CD4-positive, alpha-beta T cell (primary cell): Measurements from ENCODE around the gene HES5. TPM values are rescaled to one million over a fixed set of nuclear protein-coding genes. Genes with fewer than 3 reads are reported as not detected.

Experiments used
- ATAC-seq: fragments of 200-7000 bp; cut with Tn5 transposase; one replicate; pipeline ENCODE4 v1.10.0; 2022; ENCODE audit warnings: mild to moderate bottlenecking; ENCODE audit not compliant: poor library complexity
- CTCF ChIA-PET: fragments of 350-600 bp; sonication (Branson Sonifier 250); formaldehyde crosslinking; loops from one replicate; lab custom pipeline; 2021; ENCODE audit warnings: antibody characterized with exemption, inconsistent platforms; lab: Charles Lee
- POLR2A ChIA-PET: fragments of 350-600 bp; sonication (Branson Sonifier 250); formaldehyde crosslinking; loops from one replicate; lab custom pipeline; 2021; ENCODE audit warnings: antibody characterized with exemption, inconsistent platforms; lab: Charles Lee
- DNase-seq, 14 experiments: peaks; one replicate each; pipeline ENCODE4 v3.0.0-alpha.2; 2013 to 2020; ENCODE audit warnings: mixed read lengths in 2 of 14
- H3K27ac ChIP-seq, 2 donors: one replicate each; pipeline versions ENCODE4 v1.5.1 to v1.7.0; 2013; ENCODE audit warnings: low read length in 2 of 2, low read depth in 1 of 2, mild to moderate bottlenecking in 1 of 2
- H3K27me3 ChIP-seq, 2 experiments: 1 replicate in 1 of 2; 2 replicates in 1 of 2; pipeline versions ENCODE4 v1.6.1 to v1.7.0; 2013; ENCODE audit warnings: low read length in 2 of 2, control low read depth in 1 of 2, mild to moderate bottlenecking in 1 of 2, moderate library complexity in 1 of 2; ENCODE audit not compliant: insufficient read depth in 2 of 2, control insufficient read depth in 1 of 2
- H3K36me3 ChIP-seq: one replicate; pipeline ENCODE4 v1.6.1; 2013; ENCODE audit warnings: low read length, control low read depth; ENCODE audit not compliant: insufficient read depth
- H3K4me1 ChIP-seq: one replicate; pipeline ENCODE4 v1.6.1; 2013; ENCODE audit warnings: low read length, control low read depth; ENCODE audit not compliant: insufficient read depth
- H3K4me3 ChIP-seq: one replicate; pipeline ENCODE4 v1.5.1; 2013; ENCODE audit warnings: mild to moderate bottlenecking, low read length, moderate library complexity
- H3K9me3 ChIP-seq, 2 experiments: 1 replicate in 1 of 2; 2 replicates in 1 of 2; pipeline versions ENCODE4 v1.6.1 to v1.7.0; 2013; ENCODE audit warnings: low read length in 2 of 2, mild to moderate bottlenecking in 2 of 2, control low read depth in 1 of 2, moderate library complexity in 1 of 2; ENCODE audit not compliant: control insufficient read depth in 1 of 2, insufficient read depth in 1 of 2
- H3K27ac Mint-ChIP-seq: one replicate; pipeline ENCODE4 v1.8.0; 2020; ENCODE audit warnings: mixed read lengths
- H3K27me3 Mint-ChIP-seq: one replicate; pipeline ENCODE4 v1.8.0; 2021; ENCODE audit warnings: mixed read lengths
- H3K36me3 Mint-ChIP-seq: one replicate; pipeline ENCODE4 v1.8.0; 2021; ENCODE audit warnings: low read depth, mixed read lengths
- H3K4me1 Mint-ChIP-seq: one replicate; pipeline ENCODE4 v1.8.0; 2021; ENCODE audit warnings: low read depth, mixed read lengths
- H3K4me3 Mint-ChIP-seq: one replicate; pipeline ENCODE4 v1.8.0; 2020; ENCODE audit warnings: mild to moderate bottlenecking, mixed read lengths
- H3K9me3 Mint-ChIP-seq: one replicate; pipeline ENCODE4 v1.8.0; 2020; ENCODE audit warnings: mixed read lengths
- intact Hi-C, 2 experiments: fragments of 100-400 bp; cut with DNase I in 1 of 2; cut with micrococcal nuclease in 1 of 2; formaldehyde crosslinking; loops; one replicate each; pipeline versions ENCODE4 v1.15.1 to v1.9.0; 2023 to 2025; cut with DNase I, micrococcal nuclease
- total RNA-seq, 174 experiments: library from RNA in 2 of 174; stranded (reverse) in 2 of 174; gene quantifications; one replicate each; pipeline ENCODE4 v1.2.3 and lab custom pipeline; 2021 to 2026
- TF ChIP-seq, protein P1 (sequence below): fragments of 200-600 bp; IDR thresholded peaks from one replicate; pipeline ENCODE4 v1.8.0; 2022; ENCODE audit warnings: antibody characterized with exemption, mild to moderate bottlenecking

Gene HES5
- total RNA-seq, 2 experiments from 2014 or later = not detected

DNA sequence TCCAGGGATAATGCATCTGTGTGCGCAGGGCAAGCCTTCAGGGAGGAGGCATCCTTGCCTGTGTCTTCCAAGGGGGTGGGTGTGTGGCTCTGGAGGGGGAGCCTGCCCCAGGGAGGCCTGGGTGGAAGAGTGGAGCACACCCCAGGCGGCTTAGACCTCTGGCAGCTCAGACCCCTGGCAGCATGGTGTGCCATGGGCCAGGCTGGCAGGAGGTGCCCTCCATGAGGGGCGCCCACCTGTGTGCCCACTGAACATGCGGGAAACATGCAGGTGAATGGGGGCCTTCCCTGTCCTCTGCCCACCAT lies 2.6 kb downstream of the HES5 start:
- peaks cover 74% of the 10 kb centered on the region for H3K4me1 ChIP-seq
- no peak overlapping the region for H3K4me3 ChIP-seq
- Mint-ChIP-seq H3K36me3 (peaks cover 18% of the 10 kb centered on the region), H3K9me3 (no peaks in the 10 kb centered on the region), H3K27me3 (peaks cover 20% of the 10 kb centered on the region), H3K27ac (no peak overlapping the region), H3K4me3 (peak overlapping the region; percentile 63), H3K4me1 (peaks cover 49% of the 10 kb centered on the region)
- ATAC-seq (no peak), DNase-seq (no peak)
- H3K9me3 ChIP-seq = peaks cover 0 to 12% of the 10 kb centered on the region in 2 experiments
- POLR2A ChIA-PET = interaction anchor here (8.5 kb wide), 1 partner anchor 20 kb away, joined by 164 read pairs; no protein-coding TSS in a partner anchor
- no peak overlapping the region for H3K27ac ChIP-seq
- intact Hi-C loops = loop anchor here (5.0 to 10.0 kb wide), 4 partner anchors 115 to 1247 kb away; partner anchors contain the start of gene SMIM1 (in 1 of the 2)
- TF ChIP-seq, protein P1, sequence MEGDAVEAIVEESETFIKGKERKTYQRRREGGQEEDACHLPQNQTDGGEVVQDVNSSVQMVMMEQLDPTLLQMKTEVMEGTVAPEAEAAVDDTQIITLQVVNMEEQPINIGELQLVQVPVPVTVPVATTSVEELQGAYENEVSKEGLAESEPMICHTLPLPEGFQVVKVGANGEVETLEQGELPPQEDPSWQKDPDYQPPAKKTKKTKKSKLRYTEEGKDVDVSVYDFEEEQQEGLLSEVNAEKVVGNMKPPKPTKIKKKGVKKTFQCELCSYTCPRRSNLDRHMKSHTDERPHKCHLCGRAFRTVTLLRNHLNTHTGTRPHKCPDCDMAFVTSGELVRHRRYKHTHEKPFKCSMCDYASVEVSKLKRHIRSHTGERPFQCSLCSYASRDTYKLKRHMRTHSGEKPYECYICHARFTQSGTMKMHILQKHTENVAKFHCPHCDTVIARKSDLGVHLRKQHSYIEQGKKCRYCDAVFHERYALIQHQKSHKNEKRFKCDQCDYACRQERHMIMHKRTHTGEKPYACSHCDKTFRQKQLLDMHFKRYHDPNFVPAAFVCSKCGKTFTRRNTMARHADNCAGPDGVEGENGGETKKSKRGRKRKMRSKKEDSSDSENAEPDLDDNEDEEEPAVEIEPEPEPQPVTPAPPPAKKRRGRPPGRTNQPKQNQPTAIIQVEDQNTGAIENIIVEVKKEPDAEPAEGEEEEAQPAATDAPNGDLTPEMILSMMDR = no peak
- H3K27me3 ChIP-seq = peaks cover 30 to 36% of the 10 kb centered on the region in 2 experiments
- CTCF ChIA-PET = interaction anchor here (0.7 kb wide), 1 partner anchor 18 kb away, joined by 3 read pairs; no protein-coding TSS in a partner anchor
- peaks cover 4% of the 10 kb centered on the region for H3K36me3 ChIP-seq

DNA sequence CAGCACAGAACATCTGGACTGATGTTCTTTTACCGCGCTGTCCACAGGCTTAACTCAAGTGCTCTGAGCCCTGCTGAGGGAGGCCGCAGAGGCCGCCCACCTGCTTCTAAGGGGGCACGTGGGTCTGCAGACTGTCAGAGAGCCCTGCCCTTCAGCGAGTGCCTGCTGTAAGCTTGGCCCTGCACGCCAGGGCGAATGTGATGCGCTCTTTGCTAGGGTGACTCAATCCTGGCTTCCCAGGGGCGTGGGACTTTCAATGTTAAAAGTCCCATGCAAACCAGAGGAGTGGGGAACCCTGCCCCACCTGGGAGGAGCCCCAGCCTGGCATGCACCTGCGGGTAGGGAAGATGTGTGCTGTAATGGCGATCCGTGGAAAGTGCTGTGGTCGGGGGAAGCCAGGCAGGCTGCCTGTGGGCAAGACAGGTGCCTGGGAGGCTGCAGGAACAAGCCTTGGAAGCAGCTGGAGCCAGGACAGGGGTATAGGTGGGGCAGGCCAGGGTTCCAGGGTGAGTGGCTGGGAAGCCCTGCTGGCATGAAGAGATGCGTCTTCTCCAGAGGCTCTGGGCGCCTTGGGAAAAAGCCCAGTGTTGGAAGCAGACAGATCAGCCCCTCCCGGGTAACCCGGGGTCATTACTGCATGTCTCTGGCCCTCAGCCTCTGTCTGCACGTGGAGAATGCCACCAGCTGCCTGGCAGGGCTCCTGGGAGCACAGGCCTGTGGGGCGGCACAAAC lies 3.1 kb downstream of the HES5 start:
- Mint-ChIP-seq H3K36me3 (peaks cover 23% of the 10 kb centered on the region), H3K4me3 (peak overlapping the region; percentile 63), H3K27ac (peak overlapping the region; percentile 86), H3K9me3 (no peaks in the 10 kb centered on the region), H3K27me3 (peaks cover 20% of the 10 kb centered on the region), H3K4me1 (peaks cover 54% of the 10 kb centered on the region)
- H3K27ac ChIP-seq = no peak overlapping the region
- ChIA-PET CTCF (interaction anchor here (1.0 to 4.2 kb wide), 3 partner anchors 20 to 59 kb away, joined by 4 to 37 read pairs (median 5); no protein-coding TSS in a partner anchor), POLR2A (interaction anchor here (1.1 to 8.5 kb wide), 12 partner anchors 15 to 298 kb away, joined by 3 to 164 read pairs (median 11); partner anchors contain the start of genes MORN1, PEX10, PRXL2B and RER1)
- H3K4me1 ChIP-seq = peaks cover 76% of the 10 kb centered on the region
- peaks cover 6% of the 10 kb centered on the region for H3K36me3 ChIP-seq
- intact Hi-C loops = loop anchor here (1.0 to 10.0 kb wide), 9 partner anchors 20 to 1248 kb away; partner anchors contain the start of genes PEX10 (in 2 of the 2), PRXL2B (in 2 of the 2), MORN1 (in 1 of the 2) and RER1 (in 1 of the 2)
- peak overlapping the region; percentile 53 for H3K4me3 ChIP-seq
- TF ChIP-seq, protein P1 = no peak
- peak in 5 of 14 experiments; percentile 36 to 76 (median 47) for DNase-seq
- H3K27me3 ChIP-seq = peaks cover 27 to 31% of the 10 kb centered on the region in 2 experiments
- peak; percentile 1 for ATAC-seq
- H3K9me3 ChIP-seq = peaks cover 0 to 12% of the 10 kb centered on the region in 2 experiments

DNA sequence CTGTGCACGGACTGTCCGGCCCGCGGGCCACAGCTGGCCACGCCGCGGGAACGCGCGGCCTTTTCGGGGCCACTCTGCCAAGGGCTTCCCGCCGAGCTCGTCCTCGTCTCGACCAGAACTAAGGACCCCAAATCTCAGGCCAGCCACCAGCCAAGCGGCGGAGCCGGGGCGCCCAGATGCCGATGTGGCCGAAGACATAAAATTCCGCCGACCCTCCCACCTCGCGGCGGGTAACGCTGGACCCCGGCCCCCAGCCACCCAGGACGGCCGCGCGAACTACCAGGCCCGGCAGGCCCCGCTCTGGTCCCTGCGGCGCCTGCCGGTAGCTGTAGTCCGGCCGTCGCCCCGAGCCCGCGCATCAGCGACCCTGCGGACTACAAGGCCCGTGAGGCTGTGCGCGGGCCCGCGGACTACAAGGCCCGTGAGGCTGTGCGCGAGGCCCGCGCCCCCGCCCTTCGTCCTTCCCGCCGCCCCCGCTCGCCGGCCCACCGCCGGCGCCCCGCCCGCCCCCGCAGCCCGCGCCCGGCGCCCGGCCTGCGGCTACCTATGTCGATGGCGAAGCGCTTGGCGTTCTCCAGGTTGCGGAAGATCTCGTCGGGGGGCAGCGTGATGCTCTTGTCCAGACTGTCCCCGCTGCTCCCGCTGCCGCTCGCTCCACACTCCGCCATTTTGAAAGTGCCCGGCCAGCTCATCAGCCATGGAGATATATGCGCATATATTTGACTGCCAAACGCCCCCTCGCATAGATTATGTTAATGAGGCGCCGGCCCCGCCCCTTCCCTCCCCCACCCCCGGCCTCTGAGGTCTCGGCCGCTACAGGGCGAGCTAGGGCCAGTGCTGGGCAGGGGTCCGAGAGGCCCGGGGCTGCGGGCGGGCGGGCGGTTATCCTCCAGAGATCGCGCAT lies 3.9 kb downstream of the HES5 start, which contains the start of gene PANK4:
Gene PANK4 (minus strand): TSS at position 677 of the 904 bp plus-strand sequence. CDS start 9 bp downstream, at position 668.
- Histone ChIP-seq H3K36me3 (peaks cover 12% of the 10 kb centered on the region), H3K4me3 (peak within 1 kb of the TSS; percentile 84), H3K4me1 (peaks cover 75% of the 10 kb centered on the region), H3K9me3 (peaks cover 0 to 6% of the 10 kb centered on the region in 2 experiments), H3K27me3 (peaks cover 19 to 23% of the 10 kb centered on the region in 2 experiments), H3K27ac (peak within 1 kb of the TSS; percentile 76)
- TF ChIP-seq, protein P1 = no peak
- Mint-ChIP-seq H3K27me3 (peaks cover 19% of the 10 kb centered on the region), H3K36me3 (peaks cover 27% of the 10 kb centered on the region), H3K9me3 (no peaks in the 10 kb centered on the region), H3K4me3 (peak within 1 kb of the TSS; percentile 90), H3K27ac (peak within 1 kb of the TSS; percentile 91), H3K4me1 (peaks cover 55% of the 10 kb centered on the region)
- peak; percentile 89 for ATAC-seq
- ChIA-PET CTCF (interaction anchor here (0.8 to 4.2 kb wide), 4 partner anchors 21 to 60 kb away, joined by 3 to 37 read pairs (median 4); no protein-coding TSS in a partner anchor), POLR2A (interaction anchor here (0.8 to 8.5 kb wide), 17 partner anchors 9 to 297 kb away, joined by 3 to 164 read pairs (median 6); partner anchors contain the start of genes MORN1, PEX10, PRXL2B and RER1)
- DNase-seq = peak; percentile 76 to 96 (median 87)
- intact Hi-C loops = loop anchor here (1.0 to 10.0 kb wide), 10 partner anchors 21 to 1249 kb away; partner anchors contain the start of genes PEX10 (in 2 of the 2), PRXL2B (in 2 of the 2), MORN1 (in 1 of the 2) and RER1 (in 1 of the 2)
